GM18868 (cell line): ENCODE data around the gene PSMD6.

Experiments used
- ATAC-seq: cut with Tn5 transposase; IDR thresholded peaks from one replicate; pipeline ENCODE4 v1.9.1; 2021; ENCODE audit warnings: mild to moderate bottlenecking, moderate library complexity; ENCODE audit not compliant: unreplicated experiment

Gene PSMD6

DNA sequence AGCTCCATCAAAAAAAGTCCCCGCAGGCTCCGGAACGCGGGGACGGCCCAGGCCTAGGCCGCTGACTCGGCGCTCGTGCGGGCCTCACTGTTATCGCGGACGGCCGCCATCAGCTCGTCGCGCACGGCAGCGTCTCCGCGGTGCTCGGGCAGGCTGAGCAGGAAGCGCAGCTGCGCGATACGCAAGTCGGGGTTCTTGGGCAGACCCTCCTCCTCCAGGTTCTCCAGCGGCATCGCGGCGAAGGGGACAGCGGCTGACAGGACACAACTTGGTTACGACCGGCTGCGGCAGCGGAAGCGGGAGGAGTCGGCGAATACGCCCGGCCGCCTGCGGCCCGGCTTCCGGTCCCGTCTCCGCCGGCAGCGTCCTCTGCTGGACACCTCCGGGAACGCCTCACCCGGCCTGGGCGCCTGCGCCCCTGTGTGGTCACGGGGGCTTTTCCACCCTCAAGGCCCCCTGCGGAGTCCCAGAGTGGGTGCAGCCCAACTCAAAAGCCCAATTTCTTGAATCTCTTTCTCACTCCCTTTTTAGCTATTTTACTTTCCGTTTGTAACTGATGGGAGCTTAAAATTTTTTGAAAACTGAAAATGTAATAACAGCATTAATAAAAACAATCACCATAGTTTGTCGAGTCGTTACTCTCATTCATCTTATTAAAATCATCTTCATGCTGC, at the start of gene PSMD6:
Gene PSMD6 (minus strand): TSS at position 308 of the 674 bp plus-strand sequence. CDS start 75 bp downstream, at position 233.
- peak; percentile 97 for ATAC-seq

DNA sequence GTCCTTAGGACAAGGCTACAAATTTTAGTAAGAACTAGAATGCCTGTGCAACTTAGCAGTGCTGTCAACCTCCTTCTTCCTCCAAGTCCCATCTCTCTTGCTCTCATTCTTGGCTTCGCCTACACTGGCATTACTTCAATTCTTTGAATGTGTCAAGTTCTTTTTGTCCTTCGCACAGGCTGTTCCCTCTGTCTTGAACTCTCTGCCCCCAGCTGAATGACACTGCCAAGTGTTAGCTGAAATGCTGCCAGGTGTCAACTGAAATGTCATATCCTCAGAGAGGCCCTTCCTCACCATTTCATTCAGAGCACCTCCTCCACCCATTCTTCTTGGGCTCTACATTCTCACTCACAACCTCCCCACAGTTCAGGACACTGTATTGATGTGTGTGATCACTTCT, 48.8 kb upstream of the PSMD6 start:
- ATAC-seq, result no peak

DNA sequence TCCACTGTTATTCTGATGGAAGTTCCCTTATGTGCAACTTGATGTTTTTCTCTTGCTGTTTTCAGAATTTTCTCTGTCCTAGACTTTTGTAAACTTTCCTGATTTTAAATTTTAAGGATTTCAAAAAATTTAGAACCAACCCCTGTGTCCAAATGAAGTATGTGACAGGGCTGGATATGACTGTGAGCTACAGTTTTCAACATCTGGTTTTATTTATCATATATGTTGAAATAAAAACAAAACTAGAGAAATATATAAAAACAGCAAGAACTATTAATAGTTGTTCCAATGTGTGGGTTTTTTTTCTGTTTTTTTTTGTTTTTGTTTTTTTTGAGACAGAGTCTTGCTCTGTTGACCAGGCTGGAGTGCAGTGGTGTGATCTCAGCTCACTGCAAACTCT, 47.4 kb upstream of the PSMD6 start:
- ATAC-seq, result no peak

DNA sequence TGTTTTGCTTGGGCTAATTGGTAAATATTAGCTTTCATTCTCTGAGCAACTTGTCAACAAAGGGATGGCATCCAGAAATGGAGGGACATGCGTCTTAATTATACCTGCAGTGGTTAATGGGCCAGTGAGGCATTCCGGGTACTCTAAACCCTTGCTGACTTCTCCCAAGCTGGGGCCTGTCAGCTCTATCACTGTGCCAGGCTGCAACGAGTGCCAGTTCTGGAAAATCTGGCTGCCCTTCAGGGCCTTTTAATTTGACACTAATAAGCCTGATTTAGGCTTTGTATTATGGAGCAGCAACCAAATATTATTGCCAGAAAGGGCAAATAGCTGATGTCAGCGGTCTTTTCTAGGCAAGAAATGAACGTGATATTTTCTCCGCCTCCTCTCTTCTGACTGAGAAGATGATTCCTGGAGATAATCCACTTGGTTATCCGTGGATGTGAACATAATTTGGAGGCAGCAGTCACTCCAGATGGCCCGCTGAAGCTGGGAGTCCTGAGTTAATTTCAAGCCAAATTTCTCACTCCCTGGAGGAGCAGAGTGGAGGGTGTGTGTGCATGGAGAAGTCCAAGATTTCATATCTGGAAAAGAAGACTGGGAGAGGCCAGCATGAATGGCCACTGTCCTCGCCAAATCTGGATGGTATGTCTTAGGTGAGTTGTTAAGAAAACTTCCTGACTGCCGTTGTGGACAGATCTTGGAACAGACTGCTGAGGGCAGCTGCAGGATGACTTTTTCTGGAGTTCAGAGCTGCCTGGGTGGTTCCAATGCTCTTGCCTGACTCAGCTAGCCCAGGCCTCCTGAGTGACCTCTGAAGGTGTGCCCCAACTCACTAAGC, 44.4 kb upstream of the PSMD6 start:
- no peak for ATAC-seq

DNA sequence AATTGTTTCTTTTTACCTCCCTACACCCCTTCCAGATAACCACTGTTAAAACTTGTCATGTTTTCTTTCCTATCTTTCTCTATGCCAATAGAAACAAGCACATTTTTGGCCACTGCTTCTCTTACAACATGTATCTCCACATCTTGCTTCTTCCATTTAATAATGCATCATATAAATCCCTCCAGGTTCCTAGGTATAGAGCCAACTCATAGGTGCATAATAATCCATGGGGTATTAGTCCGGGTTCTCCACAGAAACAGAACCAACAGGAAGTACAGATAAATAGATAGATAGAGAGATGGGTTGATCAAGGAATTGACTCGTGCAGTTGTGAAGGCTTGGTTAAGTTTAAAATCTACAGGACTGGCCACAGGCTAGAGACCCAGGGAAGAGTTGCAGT, 41.5 kb upstream of the PSMD6 start:
- ATAC-seq, result no peak

DNA sequence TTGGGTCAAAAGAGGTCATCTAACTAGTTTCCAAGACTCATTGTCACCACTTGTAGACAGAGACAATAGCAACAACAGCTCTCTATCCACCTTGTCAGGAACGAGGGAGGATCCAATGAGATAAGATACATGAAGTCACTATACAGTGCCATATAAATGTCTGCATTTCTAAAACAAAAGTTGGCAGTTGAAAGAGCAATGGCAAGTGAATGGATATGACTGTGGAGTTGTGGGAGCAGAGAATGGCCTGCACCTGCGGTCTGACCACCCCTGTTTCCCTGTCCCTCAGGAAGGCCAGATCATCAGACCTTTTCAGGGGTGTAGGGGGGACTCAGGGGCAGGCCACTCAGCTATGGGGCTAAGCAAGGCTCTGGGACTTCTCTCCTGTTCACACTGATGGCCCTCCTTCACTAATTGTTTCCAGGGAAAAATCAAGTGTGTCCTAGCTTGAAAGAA, 40.7 kb upstream of the PSMD6 start:
- ATAC-seq, result no peak

DNA sequence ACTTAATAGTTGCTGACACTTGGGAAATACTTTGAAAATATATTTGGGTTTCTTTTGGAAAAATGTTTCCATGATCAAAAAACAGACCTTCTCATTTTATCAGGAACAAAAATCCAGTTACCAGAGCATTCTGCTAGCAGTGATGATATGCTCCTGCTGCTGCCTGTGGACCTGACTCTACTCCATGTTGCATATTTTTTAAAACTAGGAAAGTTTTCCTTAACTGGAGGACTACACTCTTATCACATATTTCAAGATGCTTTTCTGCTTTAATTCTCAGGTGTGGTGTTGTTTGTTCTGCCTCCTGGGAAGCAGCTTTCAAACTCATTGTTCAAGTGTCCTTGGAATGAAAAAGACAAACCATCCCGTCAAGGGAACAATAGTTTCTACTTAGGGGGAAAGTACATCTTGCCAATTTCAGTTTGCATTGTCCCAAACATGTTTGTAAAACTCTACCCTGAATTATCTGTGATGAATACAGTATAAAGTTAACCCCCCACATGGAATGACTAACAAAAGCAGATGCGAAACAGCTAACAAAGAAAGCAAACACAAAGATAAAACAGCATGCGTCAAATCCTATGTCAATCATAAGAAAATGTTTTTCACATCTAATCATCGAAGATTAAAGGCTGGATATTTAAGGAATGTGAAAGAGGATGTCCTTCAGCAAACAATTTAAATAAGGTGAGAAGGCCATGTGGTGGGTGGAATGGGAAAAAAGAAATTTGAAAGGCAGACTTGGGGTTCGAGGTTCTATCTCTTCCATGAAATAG, 40.1 kb upstream of the PSMD6 start:
- ATAC-seq, result no peak

DNA sequence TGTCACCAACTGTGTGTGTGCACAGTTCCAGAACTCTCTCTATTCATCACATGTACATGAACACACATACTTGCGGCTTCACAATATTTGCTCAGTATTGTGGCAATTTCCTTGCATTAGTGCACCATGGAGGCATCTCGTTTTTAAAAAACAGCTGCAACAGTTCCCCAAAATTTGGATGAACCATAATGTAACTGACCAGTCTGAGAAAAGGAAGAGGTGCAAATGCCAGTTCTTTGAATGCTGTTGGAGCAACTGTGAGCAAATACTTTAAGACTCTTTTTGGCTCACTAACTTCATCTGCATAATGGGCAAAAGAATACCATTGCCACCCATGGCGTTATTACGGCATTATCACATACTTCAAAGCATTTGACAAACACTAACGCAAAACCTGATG, 38.3 kb upstream of the PSMD6 start:
- no peak for ATAC-seq

DNA sequence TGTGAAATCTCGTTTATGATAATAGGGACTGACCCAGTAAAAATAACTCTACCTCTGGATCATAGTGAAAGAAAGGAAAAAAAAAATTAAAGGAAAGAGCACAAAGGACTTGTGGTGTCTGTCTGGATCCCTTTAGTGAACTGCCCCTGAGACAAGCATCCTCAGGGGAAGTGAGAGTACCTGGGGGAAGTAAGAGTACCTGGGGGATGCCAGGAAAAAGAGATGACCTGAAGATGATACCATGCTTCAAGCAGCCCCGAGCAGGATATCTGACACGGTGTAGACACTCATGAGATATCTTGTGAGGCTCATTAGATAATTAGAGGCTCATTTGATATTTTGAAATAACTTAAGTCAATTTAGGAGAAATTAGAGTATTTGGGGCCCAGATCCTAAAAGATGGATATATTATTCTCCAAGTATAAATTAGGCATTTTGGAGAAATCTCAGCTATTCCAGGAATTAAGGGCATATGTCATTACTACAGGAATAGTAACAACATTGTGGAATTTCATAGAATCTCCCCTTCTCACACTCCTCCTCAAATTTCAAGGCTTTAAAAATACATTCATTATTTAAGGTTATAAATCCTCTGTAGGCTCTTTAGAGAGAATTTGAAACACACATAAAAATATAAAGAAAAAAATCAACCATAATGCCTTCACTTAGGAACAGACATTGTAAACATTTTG, 36.3 kb upstream of the PSMD6 start:
- ATAC-seq, result no peak

DNA sequence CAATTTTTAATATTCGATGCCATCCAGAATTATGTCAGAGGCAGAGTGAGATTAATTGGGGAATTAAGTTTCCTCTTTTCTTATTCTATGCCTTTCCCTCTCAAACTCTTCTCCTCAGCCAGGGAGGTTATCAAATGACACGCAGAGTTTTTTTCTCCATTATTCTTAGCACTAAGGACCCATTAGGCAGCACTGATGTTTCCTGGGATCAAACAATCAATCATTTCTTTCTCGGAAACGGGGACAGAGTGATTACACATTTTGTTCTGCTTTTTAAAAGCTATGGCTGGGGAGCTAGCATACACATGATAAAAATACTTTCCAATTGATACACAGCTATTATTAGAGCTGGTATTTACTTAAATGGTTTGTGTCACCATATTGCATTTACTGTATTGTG, 35.3 kb upstream of the PSMD6 start:
- no peak for ATAC-seq

DNA sequence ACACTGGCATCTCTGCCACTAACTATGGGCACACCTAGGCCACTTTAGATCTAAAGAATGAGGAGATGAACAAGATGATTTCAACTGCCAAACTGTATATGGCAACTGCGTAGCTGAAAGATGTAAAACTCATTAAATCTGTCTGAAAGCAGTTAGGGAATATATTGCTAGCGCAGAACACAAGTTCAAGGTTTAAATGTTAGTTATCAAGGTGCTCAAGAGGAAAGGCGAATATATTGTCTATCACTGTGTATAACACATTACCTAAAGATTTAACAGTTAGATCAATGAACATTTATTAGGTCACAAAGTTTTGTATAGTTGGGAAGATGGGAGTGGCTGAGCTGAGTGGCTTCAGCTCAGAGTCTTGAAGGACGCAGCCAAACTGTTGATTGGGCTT, 33.9 kb upstream of the PSMD6 start:
- ATAC-seq, result no peak

DNA sequence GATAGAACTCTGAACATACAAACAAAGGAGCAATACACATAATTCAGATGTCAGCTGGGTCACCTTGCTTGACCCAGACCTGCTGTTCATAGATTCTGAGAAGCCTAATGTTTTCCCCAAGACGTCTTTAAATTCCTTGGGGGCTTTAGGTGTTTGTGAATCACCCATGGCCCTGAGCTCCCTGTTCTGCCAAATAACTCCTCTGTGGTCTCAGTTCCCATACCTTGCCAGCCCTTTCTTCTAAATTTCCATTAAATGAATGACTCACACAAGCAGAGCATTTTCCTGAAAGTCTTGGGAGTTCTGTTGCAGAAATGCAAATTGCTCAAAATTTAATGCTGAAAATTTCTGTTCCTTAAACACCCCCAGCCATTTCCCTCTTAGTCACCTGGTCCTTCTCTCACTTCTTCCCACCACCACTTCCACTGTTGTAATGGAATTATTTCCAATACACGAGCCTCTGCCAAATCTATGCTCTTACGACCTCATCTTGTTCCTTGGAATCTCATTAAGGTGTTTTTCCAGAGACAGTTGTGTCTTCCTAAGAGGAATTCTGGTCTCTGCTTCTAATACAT, 33.4 kb upstream of the PSMD6 start:
- ATAC-seq, result no peak

DNA sequence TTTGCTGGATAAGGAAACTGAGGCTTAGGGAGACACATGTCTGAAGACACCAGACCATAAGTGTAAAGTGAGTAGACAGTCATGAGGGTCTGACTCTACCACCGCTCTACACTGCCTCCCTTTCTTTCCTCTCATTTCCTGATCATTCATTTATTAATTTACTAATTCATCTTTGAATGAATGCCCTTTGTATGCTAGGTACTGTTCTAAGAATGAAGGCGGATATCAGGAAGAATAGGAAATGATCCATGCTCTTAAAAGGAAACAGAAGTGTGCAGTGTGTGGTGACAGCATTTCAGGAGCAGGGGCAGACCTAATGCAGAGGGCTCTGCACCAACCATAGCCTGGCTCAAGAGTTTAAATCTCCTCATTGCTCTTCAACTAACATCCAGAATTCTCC, 31.8 kb upstream of the PSMD6 start:
- ATAC-seq, result no peak

DNA sequence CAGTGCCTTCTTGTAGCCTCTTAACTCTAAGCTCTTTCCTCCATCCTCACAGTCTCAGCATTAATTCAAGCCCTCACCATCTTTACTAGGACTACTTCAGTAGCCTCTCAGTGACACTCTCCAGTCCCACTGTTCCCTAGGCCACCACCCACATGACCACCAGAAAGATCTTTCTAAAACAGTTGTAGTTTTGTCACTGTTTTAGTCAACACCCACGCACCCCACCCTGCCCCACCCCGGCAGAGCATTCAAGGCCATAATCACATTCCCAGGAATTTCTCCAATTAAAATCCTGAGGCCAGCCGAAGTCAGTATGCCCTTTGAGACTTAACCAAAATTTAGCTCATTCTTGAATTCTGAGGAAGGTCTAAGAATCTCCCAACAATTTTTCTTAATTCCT, 31.2 kb upstream of the PSMD6 start:
- no peak for ATAC-seq

DNA sequence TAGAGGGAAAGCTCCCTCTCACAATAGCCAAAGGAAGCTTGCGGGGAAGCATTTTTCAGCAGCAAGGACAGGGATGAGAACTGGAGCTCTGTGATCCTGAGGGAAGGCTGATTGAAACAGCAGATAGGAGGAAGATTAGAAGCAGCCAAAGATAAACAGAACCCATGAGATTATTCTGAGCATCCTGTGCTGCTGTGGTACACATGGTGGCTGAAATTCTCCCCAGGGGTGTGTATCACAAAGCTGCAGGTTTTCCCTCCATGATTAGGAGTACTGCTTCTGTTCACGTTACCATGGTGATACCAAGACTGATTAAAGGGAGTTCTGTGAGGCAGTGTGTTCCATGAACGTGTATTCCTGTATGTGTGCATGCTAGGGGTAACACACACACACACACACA, 30.3 kb upstream of the PSMD6 start:
- ATAC-seq, result no peak

DNA sequence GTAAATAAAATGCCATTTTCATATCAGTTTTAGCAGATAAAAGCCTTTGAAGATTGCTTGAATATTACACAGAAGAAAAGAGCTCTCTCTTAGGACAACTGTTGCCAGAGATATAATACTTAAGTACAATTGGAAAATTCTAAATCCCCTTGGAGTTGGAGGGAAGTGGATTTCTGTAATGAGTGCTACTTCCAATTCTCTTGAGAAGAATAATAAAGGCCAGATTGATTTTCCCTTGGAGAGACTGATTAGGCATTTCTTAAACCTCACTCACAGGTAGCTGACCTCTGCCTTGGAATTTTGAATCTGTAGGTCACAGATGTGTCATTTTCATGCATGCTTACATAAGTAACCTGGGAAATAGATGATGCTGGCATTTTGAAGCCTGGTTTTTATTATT, 29.8 kb upstream of the PSMD6 start:
- no peak for ATAC-seq

DNA sequence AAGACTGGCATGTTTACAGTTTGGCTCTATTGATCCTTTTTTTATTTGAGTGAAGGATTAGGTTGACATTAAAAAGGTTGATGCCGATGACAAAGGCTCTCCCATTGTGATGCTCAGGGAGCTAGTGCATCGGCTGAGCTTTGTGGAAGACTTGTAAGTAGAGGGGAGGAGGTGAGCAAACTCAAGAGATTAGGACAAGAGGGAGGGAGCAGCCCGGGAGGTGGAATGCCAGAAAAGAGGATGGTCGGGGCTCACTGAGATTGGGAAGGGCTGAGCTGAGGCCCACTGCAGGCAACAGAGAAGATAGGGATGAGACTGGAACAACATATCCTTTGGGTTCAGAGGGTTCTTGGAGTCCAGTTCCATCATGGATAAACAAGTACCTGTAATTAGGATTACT, 26.5 kb upstream of the PSMD6 start:
- ATAC-seq, result no peak

DNA sequence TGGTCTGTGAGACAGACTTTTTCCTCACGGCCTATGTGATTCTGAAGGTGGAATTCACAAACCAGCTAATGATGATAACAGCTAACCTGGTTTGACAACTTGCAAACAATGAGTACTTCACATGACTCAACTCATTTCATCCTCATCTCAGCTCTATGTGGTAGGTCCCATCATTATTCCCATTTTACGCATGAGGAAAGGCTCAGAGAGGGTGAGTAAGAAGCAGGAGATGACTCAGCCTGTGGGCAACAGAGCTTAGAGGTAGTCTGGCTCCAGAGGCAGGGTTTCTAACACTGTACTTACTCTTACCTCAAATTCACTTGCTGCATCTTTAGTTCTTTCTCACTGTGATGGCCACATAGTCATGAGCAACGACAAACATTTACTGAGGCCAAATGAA, 25.8 kb upstream of the PSMD6 start:
- ATAC-seq, result no peak

DNA sequence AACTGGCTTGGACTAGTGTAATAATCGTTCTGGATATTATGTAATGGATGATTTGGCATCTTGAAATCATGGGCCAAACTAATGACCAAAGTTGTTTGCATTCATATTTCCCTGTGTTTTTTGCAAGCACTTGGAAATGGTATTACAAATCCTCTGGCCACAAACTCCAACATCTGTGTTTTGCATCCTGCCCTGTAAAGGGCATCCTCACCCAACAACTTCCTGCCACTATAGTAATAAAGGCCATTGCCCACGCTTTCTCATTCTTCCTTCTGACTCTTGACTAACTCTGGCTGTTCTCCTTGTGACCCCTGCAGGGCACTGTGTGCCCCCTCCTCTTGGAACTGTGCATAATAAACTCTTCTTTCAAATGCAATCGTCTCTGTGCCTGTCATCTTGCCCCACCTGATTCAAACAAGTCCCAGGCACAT, 25.4 kb upstream of the PSMD6 start:
- ATAC-seq, result no peak

DNA sequence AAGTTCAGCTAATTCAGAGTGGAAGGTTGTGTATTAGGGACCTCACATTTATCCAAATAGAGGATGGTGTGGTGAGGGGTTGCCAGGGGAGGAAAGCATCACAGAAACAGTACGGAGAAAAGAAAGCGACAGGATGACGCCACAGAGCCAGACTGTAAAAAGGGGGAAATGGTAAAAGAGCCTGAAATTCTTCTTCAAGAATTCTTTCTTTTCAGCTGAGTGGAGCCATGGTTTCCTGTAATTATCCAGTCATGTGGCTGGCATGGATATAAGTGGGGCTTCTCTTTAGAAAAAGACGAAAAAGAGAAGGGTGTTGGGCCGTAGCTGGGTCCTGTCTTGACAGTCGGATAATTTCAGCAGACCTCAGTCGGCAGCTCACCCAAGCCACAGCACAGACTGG, 24.5 kb upstream of the PSMD6 start:
- ATAC-seq, result no peak
